Right cardiac atrium (tissue), 5 donors: Measurements from ENCODE around the gene DHRSX. TPM values are rescaled to one million over a fixed set of nuclear protein-coding genes. Genes with fewer than 3 reads are reported as not detected.

ENCODE experiments used
- ATAC-seq, 2 donors: fragments of 200-7000 bp; cut with Tn5 transposase; one replicate each; pipeline versions ENCODE4 v1.8.0 to v1.9.1; 2020; ENCODE audit warnings: moderate library complexity in 2 of 2, mild to moderate bottlenecking in 1 of 2
- DNase-seq, 3 donors: peaks; one replicate each; pipeline ENCODE4 v3.0.0-alpha.2; 2020
- H3K27ac ChIP-seq: one replicate; pipeline ENCODE4 v1.5.1; 2013; ENCODE audit warnings: mild to moderate bottlenecking, low read length, control low read depth, moderate library complexity
- H3K27me3 ChIP-seq: one replicate; pipeline ENCODE4 v1.6.1; 2013; ENCODE audit not compliant: control insufficient read depth, insufficient read depth
- H3K4me1 ChIP-seq: one replicate; pipeline ENCODE4 v1.6.1; 2013; ENCODE audit warnings: low read length; ENCODE audit not compliant: control insufficient read depth, insufficient read depth
- H3K4me3 ChIP-seq: one replicate; pipeline ENCODE4 v1.5.1; 2013; ENCODE audit warnings: low read length, control low read depth
- H3K9me3 ChIP-seq: one replicate; pipeline ENCODE4 v1.6.1; 2013; ENCODE audit warnings: low read length; ENCODE audit not compliant: control insufficient read depth
- WGBS: extraction: QIAGEN DNeasy Blood & Tissue Kit; methylation state at CpG from one replicate; pipeline ENCODE4 v1.1.7; 2013; 5-methylcytosine and 5-hydroxymethylcytosine counted together
- intact Hi-C, 4 donors: fragments of 100-400 bp; cut with DNase I; formaldehyde crosslinking; loops; one replicate each; pipeline versions ENCODE4 v1.11.0 to v1.14.0; 2022 to 2023
- polyA plus RNA-seq: library from polyadenylated mRNA; stranded (reverse); fragments of 200-250 nt; gene quantifications from one replicate; pipeline ENCODE4 v1.2.3, GENCODE V29; 2013
- total RNA-seq, 4 donors: library from RNA; stranded (reverse); fragmentation: NEBNext Ultra II Directional; extraction: Animal tissue kit (Norgen Biotek cat#: 25700); gene quantifications; one replicate each; pipeline ENCODE4 v1.2.1, GENCODE V29; 2021
- donor health status: healthy with polysubstance abuse.
- donor health status: DM: no; HTN: yes; CAD: no.
- donor health status: DM: no; HTN: no; CAD: no.
- donor health status: DM: no; HTN: yes; CAD: no; lungs with severe emphysema.
- donor health status: DM: yes; HTN: yes; CAD: no.

The DHRSX gene
- total and polyA plus RNA-seq, 5 donors: 22.2 to 43.7 (median 30.1) TPM

GRCh38 chrX:2492531-2493218 is 8.1 kb downstream of the DHRSX start:
- no peak overlapping the region for H3K4me3 ChIP-seq
- 76% methylated on average over 22 of the region's 22 CpGs for WGBS
- peak in 1 of 3 donors; percentile 57 for DNase-seq
- no peak overlapping the region for H3K27ac ChIP-seq
- ATAC-seq: peak in 1 of 2 donors; percentile 38
- intact Hi-C loops: loop anchor here in 1 of 4 donors (10.0 kb wide), 1 partner anchor 138 kb away; no protein-coding TSS in a partner anchor
- no peaks in the 10 kb centered on the region for H3K4me1 ChIP-seq
- no peaks in the 10 kb centered on the region for H3K27me3 ChIP-seq
- H3K9me3 ChIP-seq: no peaks in the 10 kb centered on the region

- intact Hi-C loops: loop anchor here in 1 of 4 donors (10.0 kb wide), 1 partner anchor 136 kb away; no protein-coding TSS in a partner anchor
- no peak overlapping the region for H3K4me3 ChIP-seq
- H3K27me3 ChIP-seq: no peaks in the 10 kb centered on the region
- DNase-seq (peak in 1 of 3 donors; percentile 53), ATAC-seq (no peak)
- WGBS: 94% methylated on average over 22 of the region's 22 CpGs
- no peak overlapping the region for H3K27ac ChIP-seq
- H3K9me3 ChIP-seq: no peaks in the 10 kb centered on the region
- no peaks in the 10 kb centered on the region for H3K4me1 ChIP-seq
Observed at GRCh38 chrX:2490634-2491033, 10.1 kb downstream of the DHRSX start.

GRCh38 chrX:2489446-2490445 is 11.0 kb downstream of the DHRSX start:
- WGBS: 97% methylated on average over 65 of the region's 65 CpGs
- no peaks in the 10 kb centered on the region for H3K4me1 ChIP-seq
- H3K4me3 ChIP-seq: no peak overlapping the region
- no peaks in the 10 kb centered on the region for H3K27me3 ChIP-seq
- ATAC-seq: no peak
- H3K9me3 ChIP-seq: no peaks in the 10 kb centered on the region
- no peak overlapping the region for H3K27ac ChIP-seq
- DNase-seq: peak in 1 of 3 donors; percentile 46
- intact Hi-C loops: loop anchor here in 1 of 4 donors (10.0 kb wide), 1 partner anchor 135 kb away; no protein-coding TSS in a partner anchor

GRCh38 chrX:2488621-2489285 is 12.0 kb downstream of the DHRSX start:
- no peak overlapping the region for H3K4me3 ChIP-seq
- no peak overlapping the region for H3K27ac ChIP-seq
- 96% methylated on average over 50 of the region's 50 CpGs for WGBS
- H3K4me1 ChIP-seq: peaks cover 3% of the 10 kb centered on the region
- H3K9me3 ChIP-seq: no peaks in the 10 kb centered on the region
- ATAC-seq: no peak
- intact Hi-C loops: no loop called here
- no peaks in the 10 kb centered on the region for H3K27me3 ChIP-seq
- DNase-seq: peak in 1 of 3 donors; percentile 37

- intact Hi-C loops: no loop called here
- ATAC-seq: no peak
- no peaks in the 10 kb centered on the region for H3K9me3 ChIP-seq
- no peaks in the 10 kb centered on the region for H3K27me3 ChIP-seq
- no peak overlapping the region for H3K27ac ChIP-seq
- 96% methylated on average over 16 of the region's 16 CpGs for WGBS
- peaks cover 3% of the 10 kb centered on the region for H3K4me1 ChIP-seq
- H3K4me3 ChIP-seq: no peak overlapping the region
- DNase-seq: peak in 1 of 3 donors; percentile 45
Observed at GRCh38 chrX:2487366-2487765, 13.4 kb downstream of the DHRSX start.

- no peak overlapping the region for H3K4me3 ChIP-seq
- H3K4me1 ChIP-seq: peaks cover 3% of the 10 kb centered on the region
- ATAC-seq (no peak), DNase-seq (peak in 1 of 3 donors; percentile 22)
- no peak overlapping the region for H3K27ac ChIP-seq
- WGBS: 89% methylated on average over 29 of the region's 29 CpGs
- intact Hi-C loops: no loop called here
- H3K27me3 ChIP-seq: no peaks in the 10 kb centered on the region
- H3K9me3 ChIP-seq: no peaks in the 10 kb centered on the region
Observed at GRCh38 chrX:2486476-2487133, 14.2 kb downstream of the DHRSX start.

- H3K27ac ChIP-seq: no peak overlapping the region
- H3K4me1 ChIP-seq: peaks cover 3% of the 10 kb centered on the region
- intact Hi-C loops: no loop called here
- DNase-seq (peak in 1 of 3 donors; percentile 33), ATAC-seq (no peak)
- no peaks in the 10 kb centered on the region for H3K27me3 ChIP-seq
- H3K9me3 ChIP-seq: no peaks in the 10 kb centered on the region
- H3K4me3 ChIP-seq: no peak overlapping the region
- 62% methylated on average over 10 of the region's 10 CpGs for WGBS
Observed at GRCh38 chrX:2485789-2486345, 14.9 kb downstream of the DHRSX start.

- peak overlapping the region; percentile 77 for H3K27ac ChIP-seq
- no peaks in the 10 kb centered on the region for H3K9me3 ChIP-seq
- no peaks in the 10 kb centered on the region for H3K27me3 ChIP-seq
- peak; percentile 44 to 81 for ATAC-seq
- peaks cover 3% of the 10 kb centered on the region for H3K4me1 ChIP-seq
- H3K4me3 ChIP-seq: peak overlapping the region; percentile 16
- intact Hi-C loops: no loop called here
- WGBS: 36% methylated on average over 26 of the region's 26 CpGs
- DNase-seq: peak; percentile 53 to 77 (median 67)
Observed at GRCh38 chrX:2484721-2485648, 15.8 kb downstream of the DHRSX start.

- Histone ChIP-seq H3K4me3 (peak overlapping the region; percentile 1), H3K4me1 (peaks cover 3% of the 10 kb centered on the region), H3K27me3 (no peaks in the 10 kb centered on the region), H3K27ac (peak overlapping the region; percentile 77), H3K9me3 (no peaks in the 10 kb centered on the region)
- DNase-seq: peak in 1 of 3 donors; percentile 71
- WGBS: 30% methylated on average over 12 of the region's 12 CpGs
- peak; percentile 40 to 49 for ATAC-seq
- intact Hi-C loops: no loop called here
Observed at GRCh38 chrX:2484256-2484655, 16.5 kb downstream of the DHRSX start.
